NB4 (cell line): ENCODE data around the gene EPHB1.

Experiments used
- CTCF ChIP-seq: IDR thresholded peaks from one replicate; pipeline ENCODE4 v1.5.1; 2012; ENCODE audit warnings: low read depth, low read length
- MYC ChIP-seq: IDR thresholded peaks from 2 replicates; pipeline ENCODE4 v1.6.1; 2011; ENCODE audit warnings: low read depth, low read length
- POLR2A ChIP-seq: IDR thresholded peaks from 2 replicates; pipeline ENCODE4 v1.6.1; 2011; ENCODE audit warnings: mild to moderate bottlenecking; ENCODE audit not compliant: insufficient read length; ENCODE audit errors: extremely low read depth
- TF ChIP-seq, protein P1 (sequence below): IDR thresholded peaks from 2 replicates; pipeline ENCODE4 v1.6.1; 2011; ENCODE audit warnings: low read depth, low read length

DNA sequence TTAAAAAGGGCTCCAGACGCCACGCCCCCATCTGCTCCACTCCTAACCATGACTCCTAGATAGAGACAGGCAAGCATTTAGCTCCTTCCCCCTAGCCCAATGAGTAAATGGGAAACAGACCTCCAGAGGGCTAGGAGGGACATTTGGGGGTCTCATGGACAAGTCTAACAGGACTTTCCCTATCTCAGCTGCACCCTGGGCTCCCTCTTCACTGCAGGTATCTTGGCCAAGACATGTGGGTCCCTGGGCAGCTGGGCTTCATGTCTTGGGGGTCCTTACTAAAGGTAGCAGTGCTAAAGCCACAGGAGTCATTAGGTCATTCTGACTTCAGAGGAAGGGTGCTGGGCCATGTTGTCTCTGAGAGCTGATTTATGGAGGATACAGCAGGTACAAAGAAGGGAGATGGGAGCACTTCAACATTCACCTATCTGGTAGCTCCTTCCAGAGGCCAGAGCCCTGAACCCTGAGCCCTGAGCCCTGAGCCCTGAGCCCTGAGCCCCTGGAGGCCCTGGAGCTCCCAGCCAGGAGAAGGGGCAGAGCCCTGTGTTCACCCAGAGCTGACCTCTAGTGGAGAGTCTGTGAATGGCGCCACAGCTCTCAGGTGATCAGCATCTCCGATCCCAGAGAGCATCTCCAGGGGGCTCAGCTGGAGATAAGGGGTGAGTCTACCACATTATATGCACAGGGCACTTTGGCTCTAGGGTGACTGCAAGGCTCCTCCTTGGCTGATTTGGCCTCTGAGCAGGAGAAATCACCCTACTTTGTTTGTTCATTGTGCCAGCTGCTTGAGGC lies 40.1 kb upstream of the EPHB1 start:
- TF ChIP-seq MYC, result no peak
- peak; percentile 76 for TF ChIP-seq CTCF
- TF ChIP-seq, protein P1, sequence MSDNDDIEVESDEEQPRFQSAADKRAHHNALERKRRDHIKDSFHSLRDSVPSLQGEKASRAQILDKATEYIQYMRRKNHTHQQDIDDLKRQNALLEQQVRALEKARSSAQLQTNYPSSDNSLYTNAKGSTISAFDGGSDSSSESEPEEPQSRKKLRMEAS, result no peak
- TF ChIP-seq POLR2A, result no peak
